RWPE1 (cell line): ENCODE measurements around the gene JAK1.
A peak's percentile ranks its signal among the peaks of the same experiment; 100 is the strongest.

Experiments used
- CTCF ChIA-PET: fragments of 350-600 bp; sonication (Branson Sonifier 250); formaldehyde crosslinking; extraction: SDS; loops from one replicate; lab custom pipeline; 2021; lab: Yijun Ruan, JAX
- POLR2A ChIA-PET: fragments of 400-600 bp; formaldehyde crosslinking; extraction: SDS; loops from one replicate; lab custom pipeline; 2020; ENCODE audit warnings: antibody characterized with exemption; ENCODE audit not compliant: low non-redundant PET; lab: Yijun Ruan, JAX
- DNase-seq: peaks from one replicate; pipeline ENCODE4 v3.0.0; 2012; ENCODE audit warnings: low spot score
- H3K27ac ChIP-seq: fragments of 450-650 bp; 2 replicates; pipeline ENCODE4 v1.5.1; 2017
- CTCF ChIP-seq: fragments of 450-650 bp; conservative IDR thresholded peaks from 2 replicates; pipeline ENCODE4 v1.5.1; 2017; ENCODE audit warnings: low read depth, mild to moderate bottlenecking

Gene JAK1

DNA sequence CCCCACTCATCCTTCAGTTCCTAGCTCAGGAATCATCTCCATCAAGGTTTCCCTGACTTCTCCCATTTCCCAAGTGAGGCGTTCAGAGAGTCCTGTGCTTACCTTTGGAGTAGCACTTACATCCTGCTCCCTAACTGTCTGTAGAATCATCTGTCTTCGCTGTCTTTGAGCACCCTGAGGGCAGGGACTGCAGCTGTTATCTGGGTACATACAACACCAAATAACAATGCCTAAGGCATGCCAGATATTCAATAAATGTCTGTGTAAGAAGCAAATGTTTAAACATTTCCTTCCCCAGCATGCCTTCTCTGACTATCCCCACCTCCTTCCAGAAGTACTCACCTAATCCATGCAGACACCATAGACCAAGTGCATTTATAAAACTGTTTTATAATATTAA is 65.4 kb downstream of the JAK1 start:
- DNase-seq: no peak
- CTCF ChIA-PET: no interaction called here
- no peak overlapping the region for H3K27ac ChIP-seq
- POLR2A ChIA-PET: interaction anchor here (0.5 kb wide), 1 partner anchor 165 kb away, joined by 3 read pairs; no protein-coding TSS in a partner anchor
- TF ChIP-seq CTCF: no peak

DNA sequence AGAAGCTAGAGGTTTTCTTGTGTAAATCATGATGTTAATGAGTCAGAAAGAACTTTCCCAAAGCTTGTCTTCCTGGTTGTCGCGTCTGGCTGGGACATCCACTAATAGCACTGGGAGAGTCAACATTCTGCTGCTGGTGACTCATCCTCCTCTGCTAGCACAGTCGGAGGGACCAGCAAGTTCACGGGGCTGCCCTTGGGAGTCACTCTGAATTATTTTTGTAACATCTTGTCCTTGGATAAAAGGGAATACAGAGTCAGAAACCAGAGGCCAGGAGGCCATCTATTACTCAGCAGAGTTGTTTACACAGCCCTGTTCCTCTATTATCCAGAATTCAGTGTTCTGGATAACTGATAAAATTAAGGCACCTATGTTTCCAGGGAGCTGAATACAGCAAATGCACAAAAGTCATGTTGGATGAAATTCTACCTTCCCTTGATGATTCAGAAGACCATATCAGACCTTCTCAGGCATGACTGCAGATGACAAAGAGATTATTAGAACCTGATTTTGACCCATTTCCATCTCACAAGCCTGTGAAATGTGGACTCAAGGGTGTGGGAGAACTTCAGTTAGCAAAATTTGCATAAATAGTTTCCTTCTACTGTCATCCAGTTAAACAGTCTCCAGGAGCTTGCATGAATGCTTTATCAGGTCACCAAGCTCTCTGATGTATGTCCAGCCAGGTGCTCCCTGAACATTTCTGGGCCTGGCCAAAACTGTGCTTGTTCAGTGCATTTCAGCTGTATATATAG is 68.1 kb downstream of the JAK1 start:
- ChIA-PET CTCF (no interaction called here), POLR2A (no interaction called here)
- peak overlapping the region; percentile 49 for H3K27ac ChIP-seq
- no peak for TF ChIP-seq CTCF
- peak; percentile 78 for DNase-seq

DNA sequence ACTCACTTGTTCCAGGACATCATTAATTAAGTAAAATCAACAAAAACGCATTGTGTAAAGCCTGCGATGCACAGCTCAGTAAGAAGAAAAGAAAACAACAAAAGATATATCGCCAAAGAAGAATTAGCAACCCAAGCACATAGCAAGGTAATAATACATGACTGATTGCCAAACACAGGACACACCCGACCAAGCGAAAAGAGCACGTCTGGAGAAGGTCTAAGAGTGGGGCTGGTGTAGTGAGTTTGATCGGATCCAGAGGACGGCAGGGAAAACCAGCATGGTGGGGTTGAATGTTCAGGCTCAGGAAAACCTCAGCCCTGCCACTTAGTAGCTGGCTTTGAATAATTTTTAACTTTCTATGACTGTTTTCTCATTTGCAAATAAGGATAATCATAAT is 69.8 kb downstream of the JAK1 start:
- CTCF ChIA-PET: interaction anchor here (0.6 kb wide), 2 partner anchors 164 to 780 kb away, joined by 3 to 5 read pairs; no protein-coding TSS in a partner anchor

GRCh38 chr1:64895500-64895899 is 70.8 kb downstream of the JAK1 start:
- TF ChIP-seq CTCF: no peak
- CTCF ChIA-PET: interaction anchor here (0.7 kb wide), 1 partner anchor 1214 kb away, joined by 4 read pairs; no protein-coding TSS in a partner anchor
- POLR2A ChIA-PET: no interaction called here
- no peak overlapping the region for H3K27ac ChIP-seq
- DNase-seq: no peak

More for the DNA sequence above, 69.8 kb downstream of the JAK1 start:
- DNase-seq: no peak
- no peak for TF ChIP-seq CTCF
- POLR2A ChIA-PET: no interaction called here
- no peak overlapping the region for H3K27ac ChIP-seq

DNA sequence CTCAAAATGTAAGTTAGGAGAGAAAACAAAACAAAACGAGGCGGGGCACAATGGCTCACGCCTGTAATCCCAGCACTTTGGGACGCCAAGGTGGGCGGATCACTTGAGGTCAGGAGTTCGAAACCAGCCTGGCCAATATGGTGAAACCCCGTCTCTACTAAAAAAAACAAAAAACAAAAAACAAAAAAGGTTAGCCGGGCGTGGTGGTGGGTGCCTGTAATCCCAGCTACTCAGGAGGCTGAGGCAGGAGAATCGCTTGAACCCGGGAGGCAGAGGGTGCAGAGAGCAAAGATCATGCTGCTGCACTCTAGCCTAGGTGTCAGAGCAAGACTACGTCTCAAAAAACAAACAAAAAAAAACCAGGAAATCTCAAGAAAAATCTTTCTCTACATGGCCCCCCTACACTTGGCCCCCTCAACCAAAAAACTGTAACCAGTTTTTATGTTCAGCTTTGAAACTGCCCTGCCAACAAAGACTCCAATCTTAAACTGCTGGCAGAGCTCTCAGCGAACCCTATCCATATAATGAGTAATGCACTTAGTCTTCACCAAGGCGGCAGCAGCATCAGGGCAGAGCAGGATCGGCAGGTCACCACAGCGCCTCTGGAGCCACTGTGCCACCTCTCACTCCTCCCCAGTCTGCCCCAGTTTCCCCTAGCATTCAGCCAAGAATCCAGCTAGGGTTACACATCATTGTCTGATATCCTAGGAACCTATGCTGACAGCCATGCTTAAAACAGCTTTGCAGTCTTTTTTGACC is 71.7 kb downstream of the JAK1 start:
- ChIA-PET CTCF (interaction anchor here (1.0 kb wide), 1 partner anchor 28 kb away, joined by 3 read pairs; no protein-coding TSS in a partner anchor), POLR2A (no interaction called here)
- DNase-seq: no peak
- TF ChIP-seq CTCF: no peak
- no peak overlapping the region for H3K27ac ChIP-seq

DNA sequence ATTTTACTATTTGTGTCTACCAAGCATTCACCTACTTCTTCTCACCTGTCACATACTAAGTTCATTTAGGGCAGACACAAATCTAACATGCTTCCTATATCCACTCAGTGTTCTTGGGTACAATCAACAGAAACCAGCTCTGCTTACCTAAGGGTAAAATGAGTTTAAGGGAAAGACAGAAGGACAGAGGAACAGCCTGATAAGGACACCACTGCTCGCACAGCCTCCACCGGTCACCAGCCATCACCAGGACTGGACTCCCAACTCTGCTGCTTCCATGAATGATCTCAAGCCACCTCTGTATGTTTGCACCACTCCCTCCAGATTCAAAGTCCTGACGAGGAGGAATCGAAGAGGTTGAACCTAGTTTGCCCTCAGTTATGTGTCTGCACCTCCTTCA is 72.4 kb downstream of the JAK1 start:
- POLR2A ChIA-PET: no interaction called here
- CTCF ChIA-PET: interaction anchor here (1.0 kb wide), 1 partner anchor 29 kb away, joined by 3 read pairs; no protein-coding TSS in a partner anchor
- TF ChIP-seq CTCF: no peak
- no peak overlapping the region for H3K27ac ChIP-seq
- DNase-seq: no peak
